Measurements from ENCODE around the gene RAB15.

- TF ChIP-seq CTCF (optimal IDR thresholded peaks at IDR 0.05 in 1 of 3, IDR thresholded peaks at IDR 0.05 in 1 of 3, conservative IDR thresholded peaks at IDR 0.05 in 1 of 3; ENCODE audit: extremely low read depth in 1 of 3, insufficient read depth in 2 of 3, low read length in 3 of 3) = no peak
- no peak for TF ChIP-seq EZH2 (IDR thresholded peaks at IDR 0.05; ENCODE audit: low read length)
Measured at GRCh38 chr14:64952598-64953309, 19.4 kb downstream of the RAB15 start.

All from keratinocyte (primary cell).